HepG2 (cell line): Measurements from ENCODE around the gene LITAF. TPM values are rescaled to one million over a fixed set of nuclear protein-coding genes. Genes with fewer than 3 reads are reported as not detected.

Experiments used
- ATAC-seq: fragments of 200-7000 bp; cut with Tn5 transposase; 3 replicates; pipeline ENCODE4 v1.9.1; 2020; ENCODE audit warnings: mild to moderate bottlenecking, moderate library complexity
- BruUV-seq: library from RNA; stranded (reverse); fragments of 400-500 nt; replicated peaks from 2 replicates; lab custom pipeline; 2021; lab: Mats Ljungman, UMichigan
- CTCF ChIA-PET: fragments of 300-600 bp; formaldehyde crosslinking; extraction: SDS; loops from one replicate; lab custom pipeline; 2021; ENCODE audit warnings: low total read pairs, inconsistent platforms, low intra/inter-chr PET ratio; lab: Yijun Ruan, JAX
- POLR2A ChIA-PET: fragments of 350-600 bp; sonication (Branson Sonifier 250); formaldehyde crosslinking; loops from one replicate; lab custom pipeline; 2020; ENCODE audit warnings: antibody characterized with exemption, inconsistent platforms; lab: Yijun Ruan, JAX
- DNase-seq: peaks from one replicate; pipeline ENCODE4 v3.0.0-alpha.2; 2015; ENCODE audit warnings: low spot score
- FAIRE-seq: peaks from 3 replicates; lab custom pipeline; 2011; peaks lifted over from hg19 to GRCh38; lab: Jason Lieb, UNC
- H2AFZ ChIP-seq: one replicate; pipeline ENCODE4 v1.6.1; 2011; ENCODE audit warnings: low read length, inconsistent platforms
- H3K27ac ChIP-seq: fragments of 300-600 bp; 3 replicates; pipeline ENCODE4 v1.8.0; 2011; ENCODE audit warnings: mixed run types, mild to moderate bottlenecking, mixed read lengths, low read length, inconsistent platforms; ENCODE audit not compliant: insufficient read depth; ENCODE audit errors: extremely low read length
- H3K27me3 ChIP-seq, 2 experiments: fragments of 200-600 bp in 1 of 2; 2 replicates in 1 of 2; 3 replicates in 1 of 2; pipeline versions ENCODE4 v1.6.0 to v1.8.0; 2011; ENCODE audit warnings: low read length in 2 of 2, mild to moderate bottlenecking in 2 of 2, moderate library complexity in 2 of 2, inconsistent platforms in 1 of 2; ENCODE audit not compliant: insufficient read depth in 2 of 2, control insufficient read depth in 1 of 2
- H3K36me3 ChIP-seq, 2 experiments: fragments of 200-600 bp in 1 of 2; replicated peaks in 1 of 2; 2 replicates in 1 of 2; 3 replicates in 1 of 2; pipeline versions ENCODE4 v1.5.1 to v1.8.0; 2011; ENCODE audit warnings: low read length in 2 of 2, inconsistent platforms in 1 of 2; ENCODE audit not compliant: insufficient read depth in 2 of 2, control insufficient read depth in 1 of 2
- H3K4me1 ChIP-seq: 2 replicates; pipeline ENCODE4 v1.5.1; 2012; ENCODE audit warnings: low read length, inconsistent platforms; ENCODE audit not compliant: insufficient read depth
- H3K4me2 ChIP-seq: 2 replicates; pipeline ENCODE4 v1.6.0; 2011; ENCODE audit warnings: low read depth, low read length, inconsistent platforms
- H3K4me3 ChIP-seq, 3 experiments: fragments of 200-600 bp in 1 of 3; sonication (generic), shearing (Covaris generic) in 1 of 3; replicated peaks in 1 of 3; 2 replicates each; pipeline ENCODE4 v1.5.1; 2011 to 2016; ENCODE audit warnings: low read length in 3 of 3, inconsistent platforms in 2 of 3, low read depth in 2 of 3, mild to moderate bottlenecking in 2 of 3, control low read depth in 1 of 3, mixed read lengths in 1 of 3; ENCODE audit not compliant: insufficient read depth in 1 of 3
- H3K79me2 ChIP-seq: one replicate; pipeline ENCODE4 v1.6.1; 2011; ENCODE audit warnings: low read length, inconsistent platforms; ENCODE audit not compliant: insufficient read depth
- H3K9ac ChIP-seq: 2 replicates; pipeline ENCODE4 v1.6.0; 2011; ENCODE audit warnings: mild to moderate bottlenecking, low read depth, low read length, inconsistent platforms; ENCODE audit not compliant: insufficient read depth
- H3K9me3 ChIP-seq: 2 replicates; pipeline ENCODE4 v1.5.1; 2012; ENCODE audit warnings: mild to moderate bottlenecking, low read length
- H4K20me1 ChIP-seq: 2 replicates; pipeline ENCODE4 v1.6.0; 2011; ENCODE audit warnings: inconsistent platforms, mild to moderate bottlenecking, low read length, moderate library complexity; ENCODE audit not compliant: insufficient read depth
- CREB1 ChIP-seq, 2 experiments: fragments of 450-650 bp in 1 of 2; IDR thresholded peaks; 2 replicates each; pipeline ENCODE4 v1.6.1; 2016 to 2017; ENCODE audit warnings: control low read depth in 1 of 2, mild to moderate bottlenecking in 1 of 2, missing compliant biosample characterization in 1 of 2, missing genetic modification characterization in 1 of 2
- HBP1 ChIP-seq: IDR thresholded peaks from 2 replicates; pipeline ENCODE4 v1.6.1; 2016; ENCODE audit warnings: low read depth, control low read depth
- TRAFD1 ChIP-seq: sonication (generic); formaldehyde crosslinking; IDR thresholded peaks from 2 replicates; pipeline ENCODE4 v1.5.1; 2020; ENCODE audit warnings: missing genetic modification reagents, mild to moderate bottlenecking, borderline replicate concordance
- WIZ ChIP-seq: sonication (generic); formaldehyde crosslinking; IDR thresholded peaks from 2 replicates; pipeline ENCODE4 v1.5.1; 2020; ENCODE audit warnings: mild to moderate bottlenecking, missing genetic modification reagents
- XRCC5 ChIP-seq: fragments of 200-400 bp; formaldehyde crosslinking; optimal IDR thresholded peaks from 2 replicates; pipeline ENCODE3; 2017; ENCODE audit warnings: mild to moderate bottlenecking, low read length
- ZNF562 ChIP-seq: sonication (generic); formaldehyde crosslinking; IDR thresholded peaks from 2 replicates; pipeline ENCODE4 v1.8.0; 2022; ENCODE audit warnings: missing genetic modification reagents, borderline replicate concordance
- ZNF607 ChIP-seq: sonication (generic); formaldehyde crosslinking; IDR thresholded peaks from 2 replicates; pipeline ENCODE4 v1.5.1; 2020; ENCODE audit warnings: missing genetic modification reagents, mild to moderate bottlenecking, borderline replicate concordance
- ZNF770 ChIP-seq: sonication (generic); formaldehyde crosslinking; IDR thresholded peaks from 2 replicates; pipeline ENCODE4 v1.5.0; 2020; ENCODE audit warnings: mild to moderate bottlenecking, missing genetic modification reagents
- ZSCAN20 ChIP-seq: sonication (generic); formaldehyde crosslinking; IDR thresholded peaks from 2 replicates; pipeline ENCODE4 v1.4.0; 2020; ENCODE audit warnings: missing genetic modification reagents, mild to moderate bottlenecking, borderline replicate concordance
- ZSCAN30 ChIP-seq: sonication (generic); formaldehyde crosslinking; IDR thresholded peaks from 2 replicates; pipeline ENCODE4 v1.5.0; 2020; ENCODE audit warnings: mild to moderate bottlenecking, missing genetic modification reagents
- WGBS: methylation state at CpG from one replicate; pipeline ENCODE4 v1.1.6; 2017; ENCODE audit warnings: low lambda C conversion rate; 5-methylcytosine and 5-hydroxymethylcytosine counted together
- in situ Hi-C: cut with HindIII; loops from 2 replicates; pipeline ENCODE4 v1.10.0; 2017; ENCODE audit warnings: low pct_unique_long_range_greater_than_20kb; ENCODE audit not compliant: extremely low pct_ligation_motif_present
- intact Hi-C: fragments of 100-400 bp; cut with micrococcal nuclease; formaldehyde crosslinking; loops from one replicate; pipeline ENCODE4 v1.10.0; 2022; ENCODE audit not compliant: unreplicated experiment
- polyA plus RNA-seq, 8 experiments: library from polyadenylated mRNA; depleted of rRNA in 3 of 8; stranded (reverse) in 7 of 8; unstranded in 1 of 8; fragments of >200 nt; fragmentation: Illumina TruSeq in 4 of 8; extraction: Trizol in 4 of 8; gene quantifications; 2 replicates each; pipeline versions ENCODE4 v1.2.1 to v1.2.3, GENCODE V29; 2011 to 2016; ENCODE audit warnings: low read depth in 4 of 8, missing spikeins in 1 of 8, mixed read lengths in 1 of 8; ENCODE audit not compliant: insufficient read depth in 1 of 8
- total RNA-seq, 5 experiments: library from RNA; depleted of rRNA; stranded (reverse); fragments of >200 nt; fragmentation: Illumina TruSeq; extraction: Trizol; gene quantifications; 2 replicates each; pipeline ENCODE4 v1.2.3, GENCODE V29; 2016; ENCODE audit warnings: low read depth in 1 of 5

The LITAF gene
- total and polyA plus RNA-seq, 2 of the 13 experiments (the other 11 are each of a cell fraction or from before 2014, with no cell fraction given): 80.1 to 141 TPM

- Histone ChIP-seq H3K4me1 (peaks cover 43% of the 10 kb centered on the region), H3K27ac (no peak overlapping the region), H3K9ac (no peak overlapping the region), H2AFZ (no peak overlapping the region), H3K79me2 (no peaks in the 10 kb centered on the region), H3K4me2 (no peak overlapping the region), H4K20me1 (no peaks in the 10 kb centered on the region), H3K27me3 (peaks cover 2 to 5% of the 10 kb centered on the region in 2 experiments; a peak in 3 of 5 replicates), H3K4me3 (no peak overlapping the region), H3K36me3 (no peaks in the 10 kb centered on the region), H3K9me3 (no peaks in the 10 kb centered on the region)
- DNase-seq: no peak
- in situ Hi-C loops: no loop called here
- TF ChIP-seq ZNF770 (CRISPR knock-in tag) (0 out of 2 replicates have a peak, but pooled peaks have one; percentile 15), WIZ (CRISPR knock-in tag) (0 out of 2 replicates have a peak, but pooled peaks have one; percentile 5), ZNF562 (no peak)
- CTCF ChIA-PET: no interaction called here
- POLR2A ChIA-PET: interaction anchor here (2.1 kb wide), 1 partner anchor 14 kb away, joined by 8 read pairs; no protein-coding TSS in a partner anchor
- intact Hi-C loops: no loop called here
- WGBS: 76% methylated on average over 16 of the region's 16 CpGs
- FAIRE-seq: no peak
- no peak for ATAC-seq
- no TSS peak for BruUV-seq
These were observed 31.5 kb upstream of the LITAF start for GRCh38 chr16:11618107-11618717.

- ChIA-PET CTCF (no interaction called here), POLR2A (interaction anchor here (0.9 to 1.5 kb wide), 2 partner anchors 14 to 18 kb away, joined by 3 to 4 read pairs; no protein-coding TSS in a partner anchor)
- no peak overlapping the region for H3K4me2 ChIP-seq
- TF ChIP-seq ZSCAN20 (CRISPR knock-in tag): no peak
- TF ChIP-seq TRAFD1: no peak
- no peak for TF ChIP-seq XRCC5
- TF ChIP-seq CREB1 (IDR thresholded peaks at IDR 0.05): peak; percentile 82
- TF ChIP-seq CREB1 (CRISPR knock-in tag; IDR thresholded peaks at IDR 0.05): no peak
- TF ChIP-seq ZNF607 (CRISPR knock-in tag): no peak
- TF ChIP-seq ZSCAN30 (CRISPR knock-in tag): no peak
- TF ChIP-seq HBP1: no peak
These were observed 29.2 kb upstream of the LITAF start for GRCh38 chr16:11615748-11616447.

More at GRCh38 chr16:11615748-11616447, 29.2 kb upstream of the LITAF start:
- H3K36me3 ChIP-seq: no peaks in the 10 kb centered on the region
- H3K4me3 ChIP-seq: no peak overlapping the region
- H3K27me3 ChIP-seq: no peaks in the 10 kb centered on the region; a peak in 1 of 5 replicates
- no peaks in the 10 kb centered on the region for H3K9me3 ChIP-seq
- no peaks in the 10 kb centered on the region for H3K79me2 ChIP-seq
- intact Hi-C loops: no loop called here
- WGBS: 31% methylated on average over 8 of the region's 8 CpGs
- H3K27ac ChIP-seq: no peak overlapping the region
- in situ Hi-C loops: no loop called here
- ATAC-seq (no peak), FAIRE-seq (no peak), DNase-seq (peak; percentile 56)
- no peaks in the 10 kb centered on the region for H4K20me1 ChIP-seq
- H3K4me1 ChIP-seq: peaks cover 48% of the 10 kb centered on the region
- BruUV-seq: no TSS peak
- no peak overlapping the region for H3K9ac ChIP-seq
- H2AFZ ChIP-seq: no peak overlapping the region
